Peyer's patch (tissue), 4 donors: ENCODE results near the gene IGSF9B.

ENCODE experiments used
- CTCF ChIP-seq, 6 experiments: fragments of 450-650 bp in 4 of 6; fragments of 200-600 bp in 2 of 6; sonication (generic) in 1 of 6; IDR thresholded peaks; one replicate each; pipeline ENCODE4 v1.5.1; 2017 to 2019; ENCODE audit warnings: antibody characterized with exemption in 6 of 6, mild to moderate bottlenecking in 3 of 6, moderate library complexity in 1 of 6
- POLR2A ChIP-seq, 2 donors: fragments of 450-650 bp; IDR thresholded peaks; one replicate each; pipeline ENCODE4 v1.5.1; 2017; ENCODE audit warnings: antibody characterized with exemption in 2 of 2, mild to moderate bottlenecking in 2 of 2, moderate library complexity in 2 of 2

- TF ChIP-seq CTCF (IDR thresholded peaks at IDR 0.05) (no peak), POLR2A (IDR thresholded peaks at IDR 0.05) (no peak)
Observed at GRCh38 chr11:133892126-133892525, 64.6 kb downstream of the IGSF9B start.
